GM12865 (cell line): Measurements from ENCODE around the gene NRXN2.

ENCODE experiments used
- DNase-seq: peaks from one replicate; pipeline ENCODE4 v3.0.0; 2010; ENCODE audit warnings: low read depth
- H3K4me3 ChIP-seq: 2 replicates; pipeline ENCODE4 v1.5.1; 2011; ENCODE audit warnings: mild to moderate bottlenecking, low read depth, low read length, control low read depth
- CTCF ChIP-seq: IDR thresholded peaks from 2 replicates; pipeline ENCODE4 v1.5.1; 2011; ENCODE audit warnings: low read length, control low read depth, low read depth, inconsistent platforms; ENCODE audit not compliant: insufficient read depth; ENCODE audit errors: missing control alignments

The NRXN2 gene

GRCh38 chr11:64660706-64661105 lies 62.3 kb downstream of the NRXN2 start:
- no peak for DNase-seq
- no peak overlapping the region for H3K4me3 ChIP-seq
- no peak for TF ChIP-seq CTCF

GRCh38 chr11:64660205-64660604 lies 62.8 kb downstream of the NRXN2 start:
- TF ChIP-seq CTCF: no peak
- DNase-seq: no peak
- no peak overlapping the region for H3K4me3 ChIP-seq

- H3K4me3 ChIP-seq: no peak overlapping the region
- no peak for TF ChIP-seq CTCF
- DNase-seq: no peak
These were observed 63.4 kb downstream of the NRXN2 start for GRCh38 chr11:64659417-64660144.

DNA sequence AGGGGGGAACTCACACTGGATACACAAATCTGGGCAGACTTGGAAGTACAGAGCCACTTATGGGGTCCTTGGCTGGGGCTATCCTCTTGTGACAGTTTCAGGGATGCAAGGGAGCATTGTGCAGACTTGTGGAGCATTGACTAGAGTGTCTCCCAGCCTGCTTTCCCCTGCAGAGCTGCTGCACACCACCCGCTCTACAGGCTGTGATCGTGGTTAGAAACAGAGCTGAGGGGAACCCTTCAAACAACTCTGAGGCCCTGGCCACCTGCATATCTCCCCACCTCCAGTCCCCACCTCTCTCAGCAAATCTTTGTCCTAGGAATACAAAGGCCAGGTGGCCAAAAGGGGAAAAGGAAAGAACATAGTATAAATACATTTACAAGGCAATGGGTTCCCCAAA lies 64.7 kb downstream of the NRXN2 start:
- no peak for TF ChIP-seq CTCF
- no peak for DNase-seq
- H3K4me3 ChIP-seq: no peak overlapping the region

DNA sequence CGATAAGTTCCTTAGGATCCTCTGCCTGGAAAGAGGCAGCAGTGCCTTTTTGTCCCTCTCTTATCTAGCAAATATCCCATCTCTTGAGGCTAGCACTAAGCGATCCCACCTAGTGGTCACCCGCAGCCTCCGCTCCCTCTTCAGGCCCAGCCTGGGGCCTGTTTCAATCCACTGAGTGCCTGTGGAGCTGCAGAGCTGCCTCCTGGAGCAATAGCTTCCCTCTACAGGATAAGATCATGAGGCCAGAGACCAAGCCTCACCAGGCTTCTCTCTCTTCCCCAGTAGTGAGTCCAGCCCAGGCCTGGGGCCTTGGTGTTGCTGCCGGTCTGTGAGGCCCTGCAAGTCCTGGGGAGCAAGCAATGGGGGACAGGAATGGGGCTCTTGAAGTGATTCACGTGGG lies 66.1 kb downstream of the NRXN2 start:
- TF ChIP-seq CTCF: no peak
- no peak for DNase-seq
- no peak overlapping the region for H3K4me3 ChIP-seq

DNA sequence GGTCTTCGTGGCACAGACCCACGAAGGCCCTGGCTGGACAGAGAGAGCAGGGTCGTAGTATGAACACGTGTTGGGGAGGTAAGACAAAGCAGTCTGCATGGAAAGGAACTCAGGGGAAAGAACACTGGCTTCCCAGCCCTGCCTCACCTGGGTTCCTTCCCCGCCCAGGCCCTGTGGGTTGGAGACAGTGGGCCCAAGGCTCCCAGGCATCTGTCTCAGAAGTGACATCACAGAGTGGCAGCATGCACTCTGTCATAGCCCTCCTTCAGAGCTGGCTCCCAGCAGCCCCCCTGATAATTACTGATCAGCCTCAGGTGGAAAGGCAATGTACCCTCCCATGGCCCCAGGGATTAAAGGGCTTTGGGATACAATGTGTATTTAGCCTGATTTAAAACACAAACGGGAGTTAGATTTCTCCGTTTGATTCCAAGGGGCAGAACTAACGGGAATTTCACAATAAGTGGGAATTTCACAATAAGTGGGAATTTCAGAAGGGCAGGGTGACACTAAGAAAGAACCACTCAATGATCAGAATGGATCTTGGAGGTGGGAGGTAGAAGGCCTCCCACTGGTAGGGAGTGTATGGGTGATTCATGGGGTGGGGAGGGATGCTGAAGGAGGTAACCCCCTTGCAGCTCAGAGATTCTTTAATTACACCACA lies 66.9 kb downstream of the NRXN2 start:
- DNase-seq: no peak

More for the DNA sequence above, 66.9 kb downstream of the NRXN2 start:
- no peak overlapping the region for H3K4me3 ChIP-seq
- TF ChIP-seq CTCF: no peak
